Measurements from ENCODE around the gene OTOL1. TPM values are rescaled to one million over a fixed set of nuclear protein-coding genes. Genes with fewer than 3 reads are reported as not detected.

OTOL1 gene
- total and polyA plus RNA-seq, 5 experiments from 2014 or later = not detected

GRCh38 chr3:161550491-161551195 is 54.0 kb downstream of the OTOL1 start:
- POLR2A ChIA-PET = no interaction called here
- Mint-ChIP-seq H3K27me3 (peaks cover 0 to 14% (median 3%) of the 10 kb centered on the region in 5 donors), H3K4me1 (no peaks in the 10 kb centered on the region), H3K27ac (no peak overlapping the region), H3K9me3 (peaks cover 0 to 2% (median 0%) of the 10 kb centered on the region in 9 donors), H3K36me3 (no peaks in the 10 kb centered on the region), H3K4me3 (no peak overlapping the region)
- DNase-seq (no peak), ATAC-seq (no peak)

- Mint-ChIP-seq H3K27ac (no peak overlapping the region), H3K9me3 (peaks cover 0 to 1% (median 0%) of the 10 kb centered on the region in 9 donors), H3K36me3 (no peaks in the 10 kb centered on the region), H3K4me1 (no peaks in the 10 kb centered on the region), H3K4me3 (no peak overlapping the region), H3K27me3 (peaks cover 3 to 14% (median 6%) of the 10 kb centered on the region in 5 donors)
- no peak for DNase-seq
- POLR2A ChIA-PET = no interaction called here
- ATAC-seq = no peak
Measured at GRCh38 chr3:161551697-161552096, 55.1 kb downstream of the OTOL1 start.

- Mint-ChIP-seq H3K4me1 (no peaks in the 10 kb centered on the region), H3K36me3 (no peaks in the 10 kb centered on the region), H3K4me3 (no peak overlapping the region), H3K27ac (no peak overlapping the region), H3K9me3 (no peaks in the 10 kb centered on the region), H3K27me3 (peaks cover 3 to 14% (median 10%) of the 10 kb centered on the region in 5 donors)
- ATAC-seq (no peak), DNase-seq (no peak)
- POLR2A ChIA-PET = no interaction called here
Measured at GRCh38 chr3:161552984-161553560, 56.5 kb downstream of the OTOL1 start.

Other genes starting within 250 kb of the OTOL1 start
- gene SPTSSB, start 125.3 kb upstream of the OTOL1 start, total RNA-seq = not detected
- gene SPTSSB, start 125.3 kb upstream of the OTOL1 start, polyA plus RNA-seq = under 1 TPM in 2 of 3 donors, not detected in 1; 0.16 to 0.21 TPM

All from naive thymus-derived CD8-positive, alpha-beta T cell (primary cell).